ENCODE data around the gene APOE.
A peak's percentile ranks its signal among the peaks of the same experiment; 100 is the strongest.

The APOE gene

DNA sequence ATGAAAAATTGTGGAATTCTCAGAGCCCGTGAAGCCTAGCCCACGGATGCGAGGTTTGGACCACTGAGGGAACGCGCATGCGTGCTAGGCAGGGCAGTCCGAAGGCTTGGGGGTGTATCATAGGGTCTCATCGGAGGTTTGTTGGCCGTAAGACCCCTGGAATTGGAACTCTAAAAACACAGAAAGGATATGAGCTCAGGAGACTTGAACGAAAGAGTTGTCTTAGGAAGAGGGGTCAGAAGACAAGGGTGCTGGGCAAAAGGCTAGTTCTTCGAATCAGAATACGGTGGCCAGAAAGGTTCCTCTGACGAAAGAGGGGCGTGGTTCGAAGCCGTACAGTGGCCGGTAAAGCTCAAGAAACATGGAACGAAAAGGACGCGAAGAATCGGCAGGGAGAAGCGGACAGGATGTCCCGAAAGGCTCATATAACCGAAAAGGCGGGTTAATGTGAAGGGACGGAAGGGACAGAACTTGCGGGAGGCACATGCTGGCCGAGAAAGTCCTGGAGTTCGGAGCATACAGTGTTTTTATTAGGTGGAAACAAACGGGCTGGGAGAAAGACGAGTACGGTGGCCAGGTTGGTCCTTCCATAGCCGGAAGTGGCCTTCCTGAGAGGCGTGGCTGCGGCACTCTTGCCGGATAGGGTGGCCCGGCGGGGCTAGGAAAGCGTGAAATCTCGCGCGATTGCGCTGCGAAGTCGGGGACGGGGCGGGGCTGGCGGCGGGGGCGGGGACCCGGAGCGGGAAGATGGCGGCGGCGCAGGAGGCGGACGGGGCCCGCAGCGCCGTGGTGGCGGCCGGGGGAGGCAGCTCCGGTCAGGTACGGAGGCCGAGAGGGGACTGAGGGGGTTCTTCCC is 49.3 kb downstream of the APOE start, which contains the start of gene CLPTM1:
Gene CLPTM1, plus strand, starts transcription at position 732 of the 856 bp plus-strand sequence. Its CDS starts 16 bp downstream, at position 748.
- DNase-seq: peak; percentile 91

DNA sequence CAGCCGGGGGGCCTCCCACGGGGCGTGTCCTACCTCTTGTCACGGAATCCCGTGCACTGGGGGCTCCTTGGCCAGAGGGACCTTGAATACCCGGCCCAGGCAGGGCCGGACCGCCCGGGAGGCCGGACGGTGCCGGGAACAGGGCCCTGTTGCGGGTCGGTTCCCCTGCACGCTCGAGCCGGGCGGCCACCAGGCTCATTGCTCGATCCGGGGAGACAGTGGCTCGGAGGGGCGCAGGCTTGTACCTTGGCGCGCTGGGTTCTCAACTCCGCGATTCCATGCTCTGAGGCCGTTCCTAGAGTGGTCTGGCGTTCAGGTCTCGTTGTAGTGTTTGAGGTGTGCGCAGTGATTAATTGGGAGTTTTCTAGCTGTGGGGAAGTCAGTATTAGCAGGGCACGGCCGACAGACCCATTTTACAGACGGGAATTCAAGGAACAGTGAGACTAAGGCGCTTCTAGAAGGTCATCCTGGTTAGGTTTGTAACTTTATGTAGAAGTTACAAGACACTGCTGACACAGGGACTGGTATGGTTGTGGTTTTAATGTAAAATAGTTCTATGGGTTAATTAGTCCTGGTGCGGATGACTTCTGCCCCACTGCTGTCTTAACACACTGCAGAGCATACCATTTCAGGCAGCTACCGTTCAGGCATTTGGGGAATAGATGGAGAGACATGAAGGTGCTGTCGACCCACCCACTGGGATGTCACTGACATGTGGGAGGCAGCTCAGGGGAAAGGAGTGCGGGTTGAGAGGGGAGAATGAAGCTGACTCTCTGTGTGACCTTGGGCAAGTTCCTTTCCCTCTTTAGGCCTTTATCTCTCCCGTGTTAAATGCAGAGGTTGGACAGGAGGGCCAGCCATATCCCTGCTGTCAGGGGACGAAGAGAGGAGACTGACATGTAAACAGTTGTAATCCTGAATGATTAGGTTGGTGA is 50.2 kb downstream of the APOE start:
- no peak for DNase-seq

DNA sequence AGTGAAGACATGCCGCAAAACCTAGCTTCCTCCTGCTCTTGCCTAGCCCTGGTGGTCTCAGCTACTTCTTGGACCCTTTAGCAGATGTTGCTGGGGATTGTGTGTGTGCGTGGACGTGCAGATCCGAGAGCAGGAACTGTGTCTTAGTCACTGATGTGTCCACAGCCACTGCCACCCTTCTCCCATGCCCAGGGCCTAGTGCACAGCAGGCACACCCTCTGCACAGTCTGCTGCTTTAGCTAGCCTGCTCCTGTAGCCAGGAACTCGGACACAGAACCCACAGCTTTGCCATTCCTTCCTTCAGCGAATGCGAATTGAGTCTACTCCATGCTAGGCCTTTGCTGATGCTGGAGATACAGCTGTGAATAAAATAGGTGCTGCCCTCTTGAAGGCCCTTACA is 51.9 kb downstream of the APOE start:
- no peak for DNase-seq

DNA sequence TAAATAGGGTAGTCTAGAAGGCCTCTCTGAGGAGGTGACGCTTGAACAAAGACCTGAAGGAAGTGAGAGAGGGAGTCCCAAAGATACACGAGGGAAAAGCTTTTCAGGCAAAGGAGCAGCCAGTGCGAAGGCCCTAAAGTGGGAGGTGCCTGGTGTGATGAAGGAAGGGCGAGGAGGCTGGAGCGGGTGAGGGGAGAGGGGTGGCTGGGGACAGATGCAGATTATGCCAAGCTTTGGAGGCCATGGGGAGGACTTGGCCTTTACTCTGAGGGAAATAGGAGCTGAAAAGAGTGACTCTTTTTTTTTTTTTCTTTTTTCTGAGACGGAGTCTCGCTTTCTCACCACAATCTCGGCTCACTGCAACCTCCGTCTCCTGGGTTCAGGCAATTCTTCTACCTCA is 52.5 kb downstream of the APOE start:
- DNase-seq: no peak

Measured in NCI-H1092 (cell line).